CD14-positive monocyte (primary cell): ENCODE data around the gene BET1. TPM values are rescaled to one million over a fixed set of nuclear protein-coding genes. Genes with fewer than 3 reads are reported as not detected.

ENCODE experiments used
- DNase-seq, 3 donors: peaks; one replicate each; pipeline ENCODE4 v3.0.0-alpha.2; 2011 to 2022
- H2AFZ ChIP-seq: 2 replicates; pipeline ENCODE4 v1.6.0; 2012; ENCODE audit warnings: mild to moderate bottlenecking, low read depth, low read length, inconsistent platforms; ENCODE audit not compliant: insufficient read depth, poor library complexity, severe bottlenecking
- H3K27ac ChIP-seq, 2 donors: 1 replicate in 1 of 2; 2 replicates in 1 of 2; pipeline ENCODE4 v1.5.1; 2012 to 2013; ENCODE audit warnings: low read length in 2 of 2, control low read depth in 1 of 2, inconsistent platforms in 1 of 2, low read depth in 1 of 2, mild to moderate bottlenecking in 1 of 2
- H3K27me3 ChIP-seq, 2 donors: one replicate each; pipeline versions ENCODE4 v1.6.0 to v1.6.1; 2011 to 2013; ENCODE audit warnings: low read length in 2 of 2; ENCODE audit not compliant: control insufficient read depth in 2 of 2, insufficient read depth in 2 of 2
- H3K36me3 ChIP-seq, 2 donors: replicated peaks in 1 of 2; 1 replicate in 1 of 2; 2 replicates in 1 of 2; pipeline versions ENCODE4 v1.5.1 to v1.6.1; 2012 to 2013; ENCODE audit warnings: low read length in 2 of 2, control low read depth in 1 of 2, inconsistent platforms in 1 of 2, mild to moderate bottlenecking in 1 of 2; ENCODE audit not compliant: insufficient read depth in 2 of 2, control insufficient read depth in 1 of 2
- H3K4me1 ChIP-seq, 2 donors: 1 replicate in 1 of 2; 2 replicates in 1 of 2; pipeline versions ENCODE4 v1.5.1 to v1.6.1; 2012 to 2013; ENCODE audit warnings: low read length in 2 of 2, control low read depth in 1 of 2, inconsistent platforms in 1 of 2, mild to moderate bottlenecking in 1 of 2, moderate library complexity in 1 of 2; ENCODE audit not compliant: insufficient read depth in 2 of 2, control insufficient read depth in 1 of 2
- H3K4me2 ChIP-seq: replicated peaks from 2 replicates; pipeline ENCODE3; 2012; ENCODE audit warnings: low read length, moderate library complexity, mild to moderate bottlenecking; ENCODE audit not compliant: poor library complexity, severe bottlenecking; ENCODE audit errors: extremely low read depth
- H3K4me3 ChIP-seq, 3 experiments: fragments of 200-600 bp in 1 of 3; sonication (generic) in 1 of 3; replicated peaks in 1 of 3; 1 replicate in 2 of 3; 2 replicates in 1 of 3; pipeline ENCODE4 v1.5.1; 2011 to 2013; ENCODE audit warnings: low read length in 3 of 3, mild to moderate bottlenecking in 3 of 3, control low read depth in 2 of 3, low read depth in 2 of 3, inconsistent platforms in 1 of 3, moderate library complexity in 1 of 3
- H3K79me2 ChIP-seq: 2 replicates; pipeline ENCODE4 v1.6.0; 2012; ENCODE audit warnings: mild to moderate bottlenecking, control low read depth, inconsistent platforms, low read length, moderate library complexity; ENCODE audit not compliant: insufficient read depth
- H3K9ac ChIP-seq: 2 replicates; pipeline ENCODE4 v1.6.0; 2017; ENCODE audit warnings: low read length, mild to moderate bottlenecking; ENCODE audit not compliant: insufficient read depth, poor library complexity, severe bottlenecking
- H3K9me3 ChIP-seq, 2 donors: replicated peaks in 1 of 2; 1 replicate in 1 of 2; 2 replicates in 1 of 2; pipeline versions ENCODE4 v1.5.1 to v1.6.1; 2012 to 2013; ENCODE audit warnings: low read length in 2 of 2, control low read depth in 1 of 2; ENCODE audit not compliant: control insufficient read depth in 1 of 2, insufficient read depth in 1 of 2
- H4K20me1 ChIP-seq: 2 replicates; pipeline ENCODE4 v1.6.0; 2012; ENCODE audit warnings: mild to moderate bottlenecking, low read length, control low read depth, moderate library complexity; ENCODE audit not compliant: insufficient read depth
- H3K27ac Mint-ChIP-seq, 7 donors: one replicate each; pipeline ENCODE4 v1.8.0; 2020; ENCODE audit warnings: mild to moderate bottlenecking in 7 of 7, mixed read lengths in 7 of 7, moderate library complexity in 6 of 7, inconsistent platforms in 2 of 7
- H3K27me3 Mint-ChIP-seq, 3 donors: one replicate each; pipeline ENCODE4 v1.8.0; 2021 to 2022; ENCODE audit warnings: low read depth in 3 of 3, mild to moderate bottlenecking in 3 of 3, mixed read lengths in 3 of 3, moderate library complexity in 3 of 3, inconsistent platforms in 1 of 3
- H3K36me3 Mint-ChIP-seq, 2 donors: one replicate each; pipeline ENCODE4 v1.8.0; 2020; ENCODE audit warnings: mixed read lengths in 2 of 2, inconsistent platforms in 1 of 2, mild to moderate bottlenecking in 1 of 2
- H3K4me1 Mint-ChIP-seq: one replicate; pipeline ENCODE4 v1.8.0; 2020; ENCODE audit warnings: mild to moderate bottlenecking, mixed read lengths
- H3K4me3 Mint-ChIP-seq, 2 donors: one replicate each; pipeline ENCODE4 v1.8.0; 2020; ENCODE audit warnings: mild to moderate bottlenecking in 2 of 2, mixed read lengths in 2 of 2, moderate library complexity in 1 of 2
- H3K9me3 Mint-ChIP-seq, 7 donors: one replicate each; pipeline ENCODE4 v1.8.0; 2020 to 2022; ENCODE audit warnings: mixed read lengths in 7 of 7, mild to moderate bottlenecking in 6 of 7, moderate library complexity in 6 of 7, inconsistent platforms in 2 of 7
- CTCF ChIP-seq: fragments of 200-600 bp; IDR thresholded peaks from one replicate; pipeline ENCODE4 v1.8.0; 2022; ENCODE audit warnings: antibody characterized with exemption, mild to moderate bottlenecking
- WGBS: methylation state at CpG from one replicate; pipeline ENCODE4 v1.1.5; 2013; ENCODE audit warnings: missing lambda C conversion rate; ENCODE audit not compliant: insufficient coverage; 5-methylcytosine and 5-hydroxymethylcytosine counted together
- intact Hi-C, 2 donors: fragments of 100-400 bp; cut with micrococcal nuclease; formaldehyde crosslinking; loops; one replicate each; pipeline versions ENCODE4 v1.15.0 to v1.15.1; 2023
- polyA plus RNA-seq, 3 donors: library from polyadenylated mRNA; depleted of rRNA in 1 of 3; unstranded in 2 of 3; stranded (reverse) in 1 of 3; fragments of 300-500 nt in 2 of 3; fragments of >200 nt in 1 of 3; fragmentation: Illumina TruSeq in 2 of 3; gene quantifications; 1 replicate in 2 of 3; 2 replicates in 1 of 3; pipeline ENCODE4 v1.2.3, GENCODE V29; 2012 to 2021

Gene BET1
- polyA plus RNA-seq, 3 donors = 5.4 to 14.1 (median 8.2) TPM

- TF ChIP-seq CTCF = no peak
- H3K9me3 ChIP-seq = no peaks in the 10 kb centered on the region
- H3K36me3 Mint-ChIP-seq = no peaks in the 10 kb centered on the region
- peaks cover 36 to 38% of the 10 kb centered on the region in 2 donors for H3K27me3 ChIP-seq
- DNase-seq = no peak
- H2AFZ ChIP-seq = no peak overlapping the region
- H3K9ac ChIP-seq = no peak overlapping the region
- H3K4me1 ChIP-seq = peaks cover 12 to 14% of the 10 kb centered on the region in 2 donors
- H3K27ac Mint-ChIP-seq = no peak overlapping the region
- WGBS = no CpG with 5 or more reads among the region's 2 CpGs
- H3K36me3 ChIP-seq = no peaks in the 10 kb centered on the region
- no peaks in the 10 kb centered on the region for H3K79me2 ChIP-seq
- H3K9me3 Mint-ChIP-seq = peaks cover 0 to 2% (median 0%) of the 10 kb centered on the region in 7 donors
- no peak overlapping the region for H3K4me2 ChIP-seq
- peak overlapping the region in 1 of 2 donors; percentile 32 for H3K4me3 Mint-ChIP-seq
- H3K27ac ChIP-seq = no peak overlapping the region
- no peaks in the 10 kb centered on the region for H4K20me1 ChIP-seq
- no peak overlapping the region for H3K4me3 ChIP-seq
- intact Hi-C loops = no loop called here
- H3K4me1 Mint-ChIP-seq = peaks cover 12% of the 10 kb centered on the region
- H3K27me3 Mint-ChIP-seq = peaks cover 19 to 41% (median 22%) of the 10 kb centered on the region in 3 donors
Measured at GRCh38 chr7:94040254-94040653, 36.1 kb upstream of the BET1 start.

GRCh38 chr7:94039368-94040035 lies 35.3 kb upstream of the BET1 start:
- no peaks in the 10 kb centered on the region for H3K36me3 Mint-ChIP-seq
- H3K4me3 Mint-ChIP-seq = no peak overlapping the region
- Histone ChIP-seq H4K20me1 (no peaks in the 10 kb centered on the region), H3K27me3 (peaks cover 36 to 38% of the 10 kb centered on the region in 2 donors), H3K9ac (no peak overlapping the region), H3K4me3 (no peak overlapping the region), H3K79me2 (no peaks in the 10 kb centered on the region), H3K4me2 (no peak overlapping the region), H3K27ac (no peak overlapping the region), H3K4me1 (peaks cover 12 to 14% of the 10 kb centered on the region in 2 donors), H3K36me3 (no peaks in the 10 kb centered on the region), H2AFZ (no peak overlapping the region), H3K9me3 (no peaks in the 10 kb centered on the region)
- peaks cover 0 to 2% (median 0%) of the 10 kb centered on the region in 7 donors for H3K9me3 Mint-ChIP-seq
- TF ChIP-seq CTCF = no peak
- H3K4me1 Mint-ChIP-seq = peaks cover 12% of the 10 kb centered on the region
- intact Hi-C loops = no loop called here
- WGBS = 17% methylated on average over 1 of the region's 9 CpGs
- DNase-seq = no peak
- peaks cover 19 to 41% (median 22%) of the 10 kb centered on the region in 3 donors for H3K27me3 Mint-ChIP-seq
- H3K27ac Mint-ChIP-seq = no peak overlapping the region
